Transverse colon (tissue), 3 donors: ENCODE results near the gene KIAA1217.

Experiments
- CTCF ChIP-seq, 5 experiments: fragments of 200-600 bp in 3 of 5; fragments of 450-650 bp in 2 of 5; sonication (generic) in 3 of 5; IDR thresholded peaks; 1 replicate in 2 of 5; 2 replicates in 3 of 5; pipeline ENCODE4 v1.5.1; 2016 to 2017; ENCODE audit warnings: antibody characterized with exemption in 5 of 5, inconsistent platforms in 3 of 5, mild to moderate bottlenecking in 2 of 5, moderate library complexity in 1 of 5
- EP300 ChIP-seq: sonication (generic); formaldehyde crosslinking; IDR thresholded peaks from one replicate; pipeline ENCODE4 v1.6.1; 2017; ENCODE audit warnings: antibody characterized with exemption, low read depth

- TF ChIP-seq CTCF (IDR thresholded peaks at IDR 0.05) (no peak), EP300 (no peak)
These were observed 218.9 kb downstream of the KIAA1217 start for GRCh38 chr10:24427678-24428409.
